SU-DHL-6 (cell line): ENCODE measurements around the gene LRRC7.

Experiments used
- H2AFZ ChIP-seq: fragments of 200-600 bp; sonication (generic); 2 replicates; pipeline ENCODE4 v1.6.1; 2014; ENCODE audit warnings: low read depth, mild to moderate bottlenecking, moderate library complexity, mixed read lengths, antibody characterized with exemption, low read length; ENCODE audit not compliant: severe bottlenecking
- H3F3A ChIP-seq: fragments of 200-600 bp; shearing (Covaris generic); 2 replicates; pipeline ENCODE4 v1.6.0; 2016; ENCODE audit warnings: antibody characterized with exemption, mild to moderate bottlenecking; ENCODE audit not compliant: insufficient read depth
- H3K27ac ChIP-seq: fragments of 200-600 bp; sonication (generic); 2 replicates; pipeline ENCODE4 v1.5.1; 2016; ENCODE audit warnings: low read depth, mild to moderate bottlenecking, low read length, moderate library complexity, mixed read lengths
- H3K27me3 ChIP-seq: fragments of 200-600 bp; sonication (generic), shearing (Covaris generic); 2 replicates; pipeline ENCODE4 v1.6.0; 2014; ENCODE audit warnings: mild to moderate bottlenecking, low read length
- H3K36me3 ChIP-seq: fragments of 200-600 bp; sonication (generic); 2 replicates; pipeline ENCODE4 v1.6.1; 2014; ENCODE audit warnings: mild to moderate bottlenecking, low read length, mixed read lengths
- H3K4me2 ChIP-seq: fragments of 300-600, 200-600 bp; shearing (Covaris generic), sonication (generic); 2 replicates; pipeline ENCODE4 v1.6.0; 2014; ENCODE audit warnings: low read length, low read depth, mild to moderate bottlenecking; ENCODE audit not compliant: poor library complexity, severe bottlenecking
- H3K4me3 ChIP-seq: fragments of 200-600 bp; sonication (generic); 2 replicates; pipeline ENCODE4 v1.5.1; 2014; ENCODE audit warnings: antibody characterized with exemption, low read length, mild to moderate bottlenecking, mixed read lengths; ENCODE audit not compliant: insufficient read depth, poor library complexity, severe bottlenecking
- H3K79me2 ChIP-seq: fragments of 200-600 bp; sonication (generic); 2 replicates; pipeline ENCODE4 v1.6.1; 2014; ENCODE audit warnings: mild to moderate bottlenecking, low read length, moderate library complexity; ENCODE audit not compliant: insufficient read depth
- H3K9ac ChIP-seq: fragments of 200-600 bp; sonication (generic); 2 replicates; pipeline ENCODE4 v1.7.0; 2014; ENCODE audit warnings: mild to moderate bottlenecking, low read length
- H3K9me2 ChIP-seq: fragments of 200-600 bp; sonication (generic); replicated peaks from 2 replicates; pipeline ENCODE4 v1.6.1; 2014; ENCODE audit warnings: low read length; ENCODE audit not compliant: insufficient read depth
- H3K9me3 ChIP-seq: fragments of 200-600 bp; sonication (generic); 2 replicates; pipeline ENCODE4 v1.6.1; 2014; ENCODE audit warnings: low read length, mixed read lengths; ENCODE audit not compliant: insufficient read depth
- H4K20me1 ChIP-seq: fragments of 200-600 bp; sonication (generic); 2 replicates; pipeline ENCODE4 v1.6.1; 2014; ENCODE audit warnings: low read depth, mild to moderate bottlenecking, antibody characterized with exemption, low read length, moderate library complexity, mixed read lengths
- CTCF ChIP-seq: fragments of 200-600 bp; sonication (generic); IDR thresholded peaks from one replicate; pipeline ENCODE4 v1.5.1; 2017; ENCODE audit warnings: antibody characterized with exemption, mild to moderate bottlenecking, low read length, moderate library complexity; ENCODE audit not compliant: insufficient read depth, poor library complexity, severe bottlenecking
- EZH2phosphoT487 ChIP-seq: fragments of 200-600 bp; sonication (generic), shearing (Covaris generic); conservative IDR thresholded peaks from 2 replicates; pipeline ENCODE4 v1.6.1; 2018; ENCODE audit warnings: mild to moderate bottlenecking, antibody characterized with exemption, low read length, moderate library complexity, mixed read lengths

Gene LRRC7

GRCh38 chr1:69688193-69688592, 120.5 kb downstream of the LRRC7 start:
- no peaks in the 10 kb centered on the region for H3K9me2 ChIP-seq
- no peaks in the 10 kb centered on the region for H4K20me1 ChIP-seq
- no peaks in the 10 kb centered on the region for H3K27me3 ChIP-seq
- no peaks in the 10 kb centered on the region for H3K9me3 ChIP-seq
- no peak overlapping the region for H2AFZ ChIP-seq
- TF ChIP-seq CTCF, result no peak
- TF ChIP-seq EZH2phosphoT487, result no peak
- H3K27ac ChIP-seq, result no peak overlapping the region
- no peak overlapping the region for H3K9ac ChIP-seq
- H3K79me2 ChIP-seq, result no peaks in the 10 kb centered on the region
- H3K36me3 ChIP-seq, result no peaks in the 10 kb centered on the region
- H3F3A ChIP-seq, result no peaks in the 10 kb centered on the region
- H3K4me2 ChIP-seq, result no peak overlapping the region
- no peak overlapping the region for H3K4me3 ChIP-seq

- Histone ChIP-seq H3K27ac (no peak overlapping the region), H3K9me2 (no peaks in the 10 kb centered on the region), H3K79me2 (no peaks in the 10 kb centered on the region), H3K9ac (no peak overlapping the region), H4K20me1 (no peaks in the 10 kb centered on the region), H3K4me3 (no peak overlapping the region), H3K9me3 (no peaks in the 10 kb centered on the region), H3K36me3 (no peaks in the 10 kb centered on the region), H3F3A (no peaks in the 10 kb centered on the region), H3K27me3 (no peaks in the 10 kb centered on the region), H2AFZ (no peak overlapping the region), H3K4me2 (no peak overlapping the region)
- TF ChIP-seq EZH2phosphoT487 (no peak), CTCF (no peak)
Observed at GRCh38 chr1:69691179-69691578, 123.5 kb downstream of the LRRC7 start.

GRCh38 chr1:69693921-69694675, 126.4 kb downstream of the LRRC7 start:
- Histone ChIP-seq H2AFZ (no peak overlapping the region), H3K27ac (no peak overlapping the region), H4K20me1 (no peaks in the 10 kb centered on the region), H3F3A (no peaks in the 10 kb centered on the region), H3K36me3 (no peaks in the 10 kb centered on the region), H3K4me2 (no peak overlapping the region), H3K4me3 (no peak overlapping the region), H3K79me2 (no peaks in the 10 kb centered on the region), H3K9ac (no peak overlapping the region), H3K9me3 (no peaks in the 10 kb centered on the region), H3K27me3 (no peaks in the 10 kb centered on the region), H3K9me2 (no peaks in the 10 kb centered on the region)
- TF ChIP-seq EZH2phosphoT487 (no peak), CTCF (no peak)
